B cell (primary cell): ENCODE data around the gene KLHL2. TPM values are rescaled to one million over a fixed set of nuclear protein-coding genes. Genes with fewer than 3 reads are reported as not detected.

Experiments
- ATAC-seq: fragments of 200-7000 bp; cut with Tn5 transposase; one replicate; pipeline ENCODE4 v1.10.0; 2021; ENCODE audit warnings: low read depth, mild to moderate bottlenecking, moderate number of reproducible peaks, moderate library complexity
- CTCF ChIA-PET: fragments of 350-600 bp; sonication (Branson Sonifier 250); formaldehyde crosslinking; loops from one replicate; lab custom pipeline; 2021; ENCODE audit warnings: antibody characterized with exemption, inconsistent platforms; lab: Charles Lee
- POLR2A ChIA-PET: fragments of 350-600 bp; sonication (Branson Sonifier 250); formaldehyde crosslinking; loops from one replicate; lab custom pipeline; 2021; ENCODE audit warnings: antibody characterized with exemption; lab: Charles Lee
- DNase-seq: peaks from one replicate; pipeline ENCODE4 v3.0.0; 2013
- H2AFZ ChIP-seq: 2 replicates; pipeline ENCODE4 v1.6.1; 2012; ENCODE audit warnings: mild to moderate bottlenecking, low read depth, low read length; ENCODE audit not compliant: insufficient read depth, poor library complexity, severe bottlenecking
- H3K27ac ChIP-seq, 2 donors: 1 replicate in 1 of 2; 2 replicates in 1 of 2; pipeline ENCODE4 v1.5.1; 2012 to 2013; ENCODE audit warnings: low read length in 2 of 2, mild to moderate bottlenecking in 2 of 2, moderate library complexity in 1 of 2
- H3K27me3 ChIP-seq, 4 experiments: fragments of 200-600 bp in 1 of 4; sonication (generic) in 1 of 4; replicated peaks in 1 of 4; 1 replicate in 2 of 4; 2 replicates in 2 of 4; pipeline versions ENCODE4 v1.6.1 to v1.7.0; 2013 to 2016; ENCODE audit warnings: low read length in 3 of 4, mild to moderate bottlenecking in 2 of 4, mixed read lengths in 1 of 4, moderate library complexity in 1 of 4; ENCODE audit not compliant: insufficient read depth in 4 of 4, control insufficient read depth in 3 of 4; ENCODE audit errors: control extremely low read depth in 1 of 4
- H3K36me3 ChIP-seq, 2 experiments: replicated peaks in 1 of 2; 1 replicate in 1 of 2; 2 replicates in 1 of 2; pipeline versions ENCODE4 v1.6.1 to v1.7.1; 2013; ENCODE audit warnings: low read length in 1 of 2; ENCODE audit not compliant: insufficient read depth in 2 of 2, control insufficient read depth in 1 of 2; ENCODE audit errors: control extremely low read depth in 1 of 2, extremely low read depth in 1 of 2
- H3K4me1 ChIP-seq, 2 donors: fragments of 200-600 bp in 1 of 2; sonication (generic) in 1 of 2; 1 replicate in 1 of 2; 2 replicates in 1 of 2; pipeline versions ENCODE4 v1.5.1 to v1.6.1; 2013 to 2017; ENCODE audit warnings: low read length in 2 of 2; ENCODE audit not compliant: control insufficient read depth in 2 of 2, insufficient read depth in 2 of 2
- H3K4me2 ChIP-seq: replicated peaks from 2 replicates; pipeline ENCODE3; 2012; ENCODE audit warnings: mild to moderate bottlenecking, low read depth, low read length; ENCODE audit not compliant: poor library complexity, severe bottlenecking
- H3K4me3 ChIP-seq, 5 experiments: fragments of 200-600 bp in 1 of 5; sonication (generic) in 1 of 5; 1 replicate in 3 of 5; 2 replicates in 2 of 5; pipeline versions ENCODE4 v1.5.1 to v1.7.0; 2011 to 2016; ENCODE audit warnings: low read length in 4 of 5, mild to moderate bottlenecking in 4 of 5, low read depth in 2 of 5, control low read depth in 1 of 5, moderate library complexity in 1 of 5; ENCODE audit not compliant: insufficient read depth in 1 of 5; ENCODE audit errors: control extremely low read depth in 1 of 5, extremely low read depth in 1 of 5
- H3K79me2 ChIP-seq: fragments of 200-600 bp; sonication (generic); one replicate; pipeline ENCODE4 v1.6.0; 2016; ENCODE audit warnings: low read length; ENCODE audit not compliant: control insufficient read depth, insufficient read depth
- H3K9ac ChIP-seq: fragments of 200-600 bp; sonication (generic); 2 replicates; pipeline ENCODE4 v1.6.1; 2017; ENCODE audit warnings: mild to moderate bottlenecking, low read length, moderate library complexity
- H3K9me3 ChIP-seq, 3 donors: one replicate each; pipeline versions ENCODE4 v1.6.1 to v1.7.1; 2013; ENCODE audit warnings: low read length in 2 of 3; ENCODE audit not compliant: control insufficient read depth in 2 of 3, insufficient read depth in 1 of 3; ENCODE audit errors: control extremely low read depth in 1 of 3
- H4K20me1 ChIP-seq: 2 replicates; pipeline ENCODE4 v1.6.0; 2012; ENCODE audit warnings: mild to moderate bottlenecking, low read length; ENCODE audit not compliant: insufficient read depth, control insufficient read depth, poor library complexity, severe bottlenecking
- H3K27ac Mint-ChIP-seq: one replicate; pipeline ENCODE4 v1.8.0; 2021; ENCODE audit warnings: mixed read lengths
- H3K27me3 Mint-ChIP-seq: one replicate; pipeline ENCODE4 v1.8.0; 2021; ENCODE audit warnings: mixed read lengths
- H3K4me1 Mint-ChIP-seq: one replicate; pipeline ENCODE4 v1.8.0; 2021; ENCODE audit warnings: mixed read lengths
- H3K4me3 Mint-ChIP-seq: one replicate; pipeline ENCODE4 v1.8.0; 2021; ENCODE audit warnings: mixed read lengths
- H3K9me3 Mint-ChIP-seq: one replicate; pipeline ENCODE4 v1.8.0; 2022; ENCODE audit warnings: mixed read lengths; ENCODE audit not compliant: insufficient read depth
- EZH2 ChIP-seq: IDR thresholded peaks from 2 replicates; pipeline ENCODE4 v1.6.1; 2012; ENCODE audit warnings: borderline replicate concordance, low read depth, mild to moderate bottlenecking, moderate library complexity, low read length; ENCODE audit not compliant: insufficient read depth, poor library complexity, severe bottlenecking
- WGBS: methylation state at CpG from one replicate; pipeline ENCODE4 v1.1.5; 2013; ENCODE audit warnings: missing lambda C conversion rate; ENCODE audit not compliant: insufficient coverage; 5-methylcytosine and 5-hydroxymethylcytosine counted together
- intact Hi-C: fragments of 100-400 bp; cut with micrococcal nuclease; formaldehyde crosslinking; loops from one replicate; pipeline ENCODE4 v1.10.0; 2022
- polyA plus RNA-seq: library from polyadenylated mRNA; depleted of rRNA; stranded (reverse); fragments of >200 nt; gene quantifications from 2 replicates; pipeline ENCODE4 v1.2.3, GENCODE V29; 2012
- total RNA-seq, 2 donors: library from RNA; stranded (reverse); fragments of 120-200 nt in 1 of 2; gene quantifications; 1 replicate in 1 of 2; 2 replicates in 1 of 2; pipeline versions ENCODE4 v1.2.3 to v1.2.4, GENCODE V29; 2013 to 2022
- TF ChIP-seq, protein P1 (sequence below): fragments of 200-600 bp; IDR thresholded peaks from one replicate; pipeline ENCODE4 v1.8.0; 2022; ENCODE audit warnings: antibody characterized with exemption, mild to moderate bottlenecking

Gene KLHL2
- total and polyA plus RNA-seq, 2 donors (not counting 1 experiment from before 2014, with no cell fraction given) = 7.8 to 77.5 TPM

DNA sequence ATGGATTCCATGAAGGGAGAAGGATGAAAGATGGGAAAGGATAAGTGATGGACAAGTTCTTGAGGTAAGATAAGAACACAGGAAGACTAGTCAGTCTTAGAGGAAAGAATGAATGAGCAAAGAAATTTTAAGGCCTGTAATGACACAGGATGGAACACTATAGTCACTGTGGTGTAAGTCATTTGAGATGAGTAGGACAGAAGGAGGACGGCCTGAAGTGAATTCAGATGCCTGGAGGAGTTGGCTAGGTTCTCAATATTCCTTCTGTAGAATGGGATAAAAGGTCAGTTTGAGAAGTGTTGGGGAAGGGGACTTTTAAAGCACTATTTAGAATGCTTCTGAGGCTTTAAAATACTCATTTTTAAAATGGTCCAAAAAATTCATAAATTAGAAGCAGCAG lies 124.0 kb downstream of the KLHL2 start:
- ChIA-PET CTCF (no interaction called here), POLR2A (no interaction called here)
- ATAC-seq (no peak), DNase-seq (no peak)
- Mint-ChIP-seq H3K4me1 (peaks cover 27% of the 10 kb centered on the region), H3K4me3 (no peak overlapping the region), H3K9me3 (no peaks in the 10 kb centered on the region), H3K27me3 (no peaks in the 10 kb centered on the region), H3K27ac (no peak overlapping the region)
- Histone ChIP-seq H3K9me3 (no peaks in the 10 kb centered on the region), H3K9ac (no peak overlapping the region), H2AFZ (no peak overlapping the region), H3K36me3 (peaks cover 2 to 11% of the 10 kb centered on the region in 2 experiments), H3K79me2 (peaks cover 66% of the 10 kb centered on the region), H3K27me3 (no peaks in the 10 kb centered on the region), H4K20me1 (peaks cover 20% of the 10 kb centered on the region), H3K27ac (no peak overlapping the region), H3K4me1 (peaks cover 19 to 25% of the 10 kb centered on the region in 2 donors), H3K4me2 (no peak overlapping the region), H3K4me3 (no peak overlapping the region)
- TF ChIP-seq, protein P1, sequence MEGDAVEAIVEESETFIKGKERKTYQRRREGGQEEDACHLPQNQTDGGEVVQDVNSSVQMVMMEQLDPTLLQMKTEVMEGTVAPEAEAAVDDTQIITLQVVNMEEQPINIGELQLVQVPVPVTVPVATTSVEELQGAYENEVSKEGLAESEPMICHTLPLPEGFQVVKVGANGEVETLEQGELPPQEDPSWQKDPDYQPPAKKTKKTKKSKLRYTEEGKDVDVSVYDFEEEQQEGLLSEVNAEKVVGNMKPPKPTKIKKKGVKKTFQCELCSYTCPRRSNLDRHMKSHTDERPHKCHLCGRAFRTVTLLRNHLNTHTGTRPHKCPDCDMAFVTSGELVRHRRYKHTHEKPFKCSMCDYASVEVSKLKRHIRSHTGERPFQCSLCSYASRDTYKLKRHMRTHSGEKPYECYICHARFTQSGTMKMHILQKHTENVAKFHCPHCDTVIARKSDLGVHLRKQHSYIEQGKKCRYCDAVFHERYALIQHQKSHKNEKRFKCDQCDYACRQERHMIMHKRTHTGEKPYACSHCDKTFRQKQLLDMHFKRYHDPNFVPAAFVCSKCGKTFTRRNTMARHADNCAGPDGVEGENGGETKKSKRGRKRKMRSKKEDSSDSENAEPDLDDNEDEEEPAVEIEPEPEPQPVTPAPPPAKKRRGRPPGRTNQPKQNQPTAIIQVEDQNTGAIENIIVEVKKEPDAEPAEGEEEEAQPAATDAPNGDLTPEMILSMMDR = no peak
- TF ChIP-seq EZH2 = no peak
- 92% methylated on average over 1 of the region's 1 CpG for WGBS
- intact Hi-C loops = no loop called here

DNA sequence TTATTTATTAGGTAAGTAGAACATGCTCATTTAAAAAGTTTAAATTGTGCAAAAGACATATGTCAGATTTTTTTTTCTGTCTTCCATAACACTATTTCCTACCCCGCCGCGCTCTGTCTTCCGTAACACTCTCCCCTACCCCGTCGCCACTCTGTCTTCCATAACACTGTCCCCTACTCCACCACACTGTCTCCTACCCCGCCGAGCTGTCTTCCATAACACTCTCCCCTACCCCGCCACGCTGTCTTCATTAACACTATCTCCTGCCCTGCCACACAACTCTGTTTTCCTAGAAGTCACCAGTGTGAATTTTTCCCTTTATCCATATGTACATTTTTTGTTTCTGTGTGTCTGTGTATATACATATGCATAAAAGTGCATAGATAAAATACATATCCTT lies 124.5 kb downstream of the KLHL2 start:
- no peak for TF ChIP-seq EZH2
- TF ChIP-seq, protein P1 = no peak
- ATAC-seq = no peak
- H3K9me3 ChIP-seq = no peaks in the 10 kb centered on the region
- H3K4me2 ChIP-seq = no peak overlapping the region
- peaks cover 66% of the 10 kb centered on the region for H3K79me2 ChIP-seq
- H3K36me3 ChIP-seq = peaks cover 2 to 11% of the 10 kb centered on the region in 2 experiments
- no peaks in the 10 kb centered on the region for H3K27me3 ChIP-seq
- no peak overlapping the region for H3K4me3 ChIP-seq
- peaks cover 16 to 24% of the 10 kb centered on the region in 2 donors for H3K4me1 ChIP-seq
- CTCF ChIA-PET = no interaction called here
- intact Hi-C loops = no loop called here
- Mint-ChIP-seq H3K27me3 (no peaks in the 10 kb centered on the region), H3K9me3 (no peaks in the 10 kb centered on the region), H3K27ac (no peak overlapping the region), H3K4me1 (peaks cover 25% of the 10 kb centered on the region), H3K4me3 (no peak overlapping the region)
- H4K20me1 ChIP-seq = peaks cover 20% of the 10 kb centered on the region
- no peak for DNase-seq
- H3K27ac ChIP-seq = no peak overlapping the region
- no peak overlapping the region for H2AFZ ChIP-seq
- POLR2A ChIA-PET = no interaction called here
- WGBS = 99% methylated on average over 6 of the region's 10 CpGs
- no peak overlapping the region for H3K9ac ChIP-seq
